Stimulated activated CD4-positive, alpha-beta T cell treated with anti-CD3 and anti-CD28 coated beads, Interleukin-4, amount 100 ng/mL, for 1 hour (primary cell): ENCODE measurements around the gene ANKRD30B.
"Not testable (repeated sequence)": the region's sequence is repeated elsewhere in the genome, so short reads cannot be mapped to it uniquely, and the experiment has no call there.

ENCODE experiments used
- DNase-seq: peaks from one replicate; pipeline ENCODE4 v3.0.0-alpha.2; 2020

Gene ANKRD30B

GRCh38 chr18:14747513-14748474, at the start of gene ANKRD30B:
TSS of gene ANKRD30B (plus strand) at chr18:14748172. CDS start at chr18:14748420, 248 bp downstream.
- DNase-seq, result no peak

DNA sequence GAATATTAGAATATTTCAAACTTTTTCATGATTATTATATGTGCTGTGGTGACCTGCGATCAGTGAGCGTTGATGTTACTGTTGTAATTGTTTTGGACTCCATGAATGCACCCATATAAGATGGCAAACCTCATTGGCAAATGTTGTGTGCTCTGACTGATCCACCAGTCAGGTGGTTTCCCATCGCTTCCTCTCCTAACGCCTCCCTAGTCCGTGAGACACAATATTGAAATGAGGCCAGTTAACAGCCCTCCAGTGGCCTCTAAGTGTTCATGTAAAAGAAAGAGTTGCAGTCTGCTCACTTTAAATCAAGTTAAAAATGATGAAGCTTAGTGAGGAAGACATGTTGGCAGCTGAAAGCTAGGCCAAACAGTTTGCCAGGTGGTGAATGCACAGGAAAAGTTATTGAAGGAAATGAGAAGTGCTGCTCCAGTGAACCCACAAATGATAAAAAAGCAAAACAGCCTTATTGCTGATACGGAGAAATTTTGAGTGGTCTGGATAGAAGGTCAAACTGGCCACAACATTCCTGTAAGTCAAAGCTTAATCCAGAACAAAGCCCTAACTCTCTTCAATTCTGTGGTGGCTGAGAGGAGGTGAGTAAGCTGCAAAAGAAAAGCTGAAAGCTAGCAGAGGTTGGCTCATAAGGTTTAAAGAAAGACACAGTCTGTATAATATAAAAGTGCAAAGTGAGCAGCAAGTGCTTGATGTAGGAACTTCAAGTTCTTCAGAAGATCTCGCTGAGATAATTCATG, 46.5 kb upstream of the ANKRD30B start:
- DNase-seq, result not testable (repeated sequence)

DNA sequence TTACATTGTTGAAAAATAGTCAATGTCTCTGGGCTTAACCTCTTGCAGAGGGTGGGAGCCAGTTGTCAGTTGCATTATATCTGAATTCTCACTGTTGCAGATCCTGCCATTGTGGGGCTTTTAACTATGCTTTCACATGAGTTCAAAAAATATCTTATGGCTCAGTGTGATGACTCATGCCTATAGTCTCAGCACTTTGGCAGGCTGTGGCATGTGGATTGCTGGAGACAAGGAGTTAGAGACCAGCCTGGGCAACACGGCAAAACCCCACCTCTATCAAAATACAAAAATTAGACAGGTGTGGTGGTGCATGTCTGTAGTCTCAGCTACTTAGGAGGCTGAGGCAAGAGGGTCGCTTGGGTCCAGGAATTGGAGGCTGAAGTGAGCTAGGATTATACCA, 38.2 kb upstream of the ANKRD30B start:
- not testable (repeated sequence) for DNase-seq

- DNase-seq, result not testable (repeated sequence)
Observed at GRCh38 chr18:14721569-14721968, 26.4 kb upstream of the ANKRD30B start.

DNA sequence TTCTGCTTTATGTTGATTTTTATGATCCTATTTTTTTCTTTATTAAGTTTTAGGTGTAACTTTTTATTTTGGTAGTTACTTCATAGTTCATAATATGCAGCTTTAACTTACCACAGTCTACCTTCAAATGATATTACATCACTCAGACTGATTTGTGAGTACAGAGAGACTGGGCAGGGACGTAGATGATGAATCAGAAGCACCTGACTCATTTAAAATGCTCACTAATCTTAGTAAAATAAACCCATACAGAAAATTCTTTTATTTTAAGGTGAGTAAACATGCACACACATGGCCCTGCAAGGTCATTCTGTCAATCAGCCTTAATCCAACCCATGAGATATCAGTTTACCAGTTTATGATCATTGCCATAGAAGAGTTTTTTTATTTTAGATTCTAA, 8.9 kb upstream of the ANKRD30B start:
- DNase-seq, result not testable (repeated sequence)

GRCh38 chr18:14746897-14747296, 1.1 kb upstream of the ANKRD30B start:
- DNase-seq, result no peak

GRCh38 chr18:14748496-14748895, 524 bp downstream of the ANKRD30B start:
- DNase-seq, result no peak

GRCh38 chr18:14763566-14763965, 15.6 kb downstream of the ANKRD30B start:
- not testable (repeated sequence) for DNase-seq

DNA sequence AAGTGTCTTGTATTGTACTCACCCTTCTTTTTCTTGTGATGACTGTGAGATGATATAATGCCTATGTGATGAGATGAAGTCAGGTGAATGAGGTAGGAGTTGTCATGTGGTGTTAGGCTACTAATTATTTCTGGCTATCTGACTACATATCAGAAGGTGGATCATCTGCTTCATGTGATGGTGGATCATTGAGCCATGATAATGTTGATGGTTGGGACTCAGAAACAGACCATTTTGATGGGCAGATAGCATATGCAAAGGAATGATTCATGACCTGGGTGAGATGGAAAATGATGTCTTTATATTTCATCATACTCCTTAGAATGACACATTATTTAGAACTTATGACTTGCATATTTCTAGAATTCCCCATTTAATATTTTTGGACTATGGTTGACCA, 19.5 kb downstream of the ANKRD30B start:
- no peak for DNase-seq

DNA sequence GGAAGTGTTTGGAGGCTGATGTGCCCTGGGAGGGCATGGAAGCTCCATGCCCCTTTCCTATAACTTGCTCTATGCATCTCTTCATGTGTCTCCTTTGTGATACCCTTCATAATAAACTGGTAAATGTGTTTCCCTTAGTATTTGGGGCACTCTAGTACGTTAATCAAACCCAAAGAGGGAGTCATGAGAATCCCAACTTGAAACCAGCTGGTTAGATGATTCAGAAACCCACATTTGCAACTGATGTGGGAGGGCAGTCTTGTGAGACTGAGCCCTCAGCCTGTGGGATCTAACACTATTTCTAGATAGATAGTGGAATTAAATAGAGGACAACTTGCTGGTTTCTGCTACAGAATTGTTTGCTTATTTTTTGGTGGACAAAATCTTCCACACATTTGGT, 20.3 kb downstream of the ANKRD30B start:
- DNase-seq, result no peak

GRCh38 chr18:14769381-14769780, 21.4 kb downstream of the ANKRD30B start:
- DNase-seq, result no peak

DNA sequence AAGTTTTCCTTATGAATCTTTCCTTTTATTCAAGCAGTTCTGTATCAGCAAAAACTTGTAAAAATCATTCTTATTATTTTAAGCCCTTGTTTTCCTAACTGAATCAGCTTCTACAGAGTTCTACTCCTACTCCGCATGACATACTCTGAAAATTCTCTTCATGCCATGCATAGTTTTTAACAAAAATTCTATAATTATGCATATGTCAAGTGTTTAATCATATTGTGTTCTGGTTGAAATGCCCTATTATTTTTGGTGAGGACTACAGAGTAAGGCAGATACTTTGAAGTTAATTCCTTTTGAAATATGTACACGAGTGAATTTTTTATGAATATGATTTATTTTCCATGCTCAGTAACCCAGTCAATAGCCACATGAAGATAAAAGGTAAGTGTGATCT, 28.8 kb downstream of the ANKRD30B start:
- DNase-seq, result no peak

DNA sequence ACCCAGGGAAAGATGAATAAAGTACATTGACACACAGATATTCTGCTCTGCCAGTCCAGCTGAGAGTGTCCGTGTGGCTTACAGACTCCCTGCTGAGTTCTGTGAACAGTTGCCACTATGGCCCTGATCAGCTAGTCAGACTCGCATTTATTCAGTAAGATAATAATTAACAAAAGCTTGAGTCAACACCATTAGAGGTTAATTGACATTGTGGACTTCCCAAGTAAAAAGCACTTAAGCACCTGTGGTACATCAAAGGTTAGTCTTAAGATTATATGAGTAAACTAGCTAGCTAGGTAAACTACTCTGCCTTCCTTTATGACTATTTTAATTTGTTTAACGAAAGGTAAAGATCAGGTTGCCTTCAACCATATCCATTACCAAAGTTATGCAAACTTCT, 33.7 kb downstream of the ANKRD30B start:
- DNase-seq, result no peak

DNA sequence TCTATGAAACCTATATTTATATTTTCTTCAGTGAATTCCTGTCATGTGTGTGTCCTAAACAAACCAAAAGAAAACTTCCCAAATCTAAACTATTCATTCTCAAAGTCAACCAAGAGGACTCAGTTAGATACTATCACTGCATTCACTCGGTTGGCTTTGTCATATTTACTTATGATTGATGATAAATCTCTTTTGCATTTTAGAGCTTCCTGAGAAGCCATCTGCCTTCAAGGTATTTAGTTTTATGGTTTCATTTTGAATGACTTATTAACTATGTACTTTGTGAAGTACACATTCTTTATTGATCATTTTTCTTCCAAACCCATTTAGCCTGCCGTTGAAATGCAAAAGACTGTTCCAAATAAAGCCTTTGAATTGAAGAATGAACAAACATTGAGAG, 36.2 kb downstream of the ANKRD30B start:
- no peak for DNase-seq

GRCh38 chr18:14796876-14797275, 48.9 kb downstream of the ANKRD30B start:
- DNase-seq, result not testable (repeated sequence)

DNA sequence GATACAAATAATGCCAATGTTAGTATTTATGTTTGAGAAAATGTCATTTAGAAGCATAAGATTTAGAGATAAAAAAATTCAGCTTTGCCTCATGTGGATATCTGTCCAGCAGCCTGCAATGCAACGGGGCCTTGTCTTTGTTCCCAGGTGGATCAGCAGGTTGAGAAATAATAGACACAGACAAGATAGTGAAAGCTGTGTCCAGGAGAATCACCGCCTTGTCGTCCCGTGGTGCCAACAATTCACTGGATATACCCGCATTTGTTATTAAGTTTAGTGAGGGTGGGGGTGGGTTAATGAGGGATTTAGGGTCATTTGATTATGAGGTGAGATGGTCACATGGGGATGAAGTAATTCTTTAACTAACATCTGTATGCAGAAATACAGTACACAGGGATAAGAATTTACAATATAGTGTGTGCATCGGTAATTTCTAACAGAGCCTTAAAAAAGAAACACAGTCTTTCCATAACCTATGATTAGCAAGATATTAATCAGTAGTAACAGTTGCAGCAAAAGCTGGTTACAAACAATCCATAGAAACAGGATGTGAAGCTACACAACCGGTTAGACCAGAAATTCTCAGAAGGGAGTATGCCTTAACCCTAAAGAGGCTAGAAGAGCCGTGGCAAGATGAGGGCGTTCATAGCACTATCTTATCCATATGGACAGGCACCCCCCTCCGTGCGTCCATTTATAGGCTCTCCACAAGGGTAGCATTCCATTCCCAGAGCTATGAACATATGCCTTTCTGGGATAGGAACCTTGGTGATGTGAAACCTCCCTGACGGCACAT, 50.2 kb downstream of the ANKRD30B start:
- not testable (repeated sequence) for DNase-seq

- not testable (repeated sequence) for DNase-seq
Observed at GRCh38 chr18:14811081-14811480, 63.1 kb downstream of the ANKRD30B start.

GRCh38 chr18:14826972-14827632, 79.1 kb downstream of the ANKRD30B start:
- DNase-seq, result not testable (repeated sequence)

- not testable (repeated sequence) for DNase-seq
Observed at GRCh38 chr18:14841607-14842006, 93.6 kb downstream of the ANKRD30B start.

GRCh38 chr18:14851533-14851932, 103.6 kb downstream of the ANKRD30B start:
- not testable (repeated sequence) for DNase-seq

- DNase-seq, result not testable (repeated sequence)
Observed at GRCh38 chr18:14855634-14856033, 107.7 kb downstream of the ANKRD30B start.

GRCh38 chr18:14856256-14856655, 108.3 kb downstream of the ANKRD30B start:
- not testable (repeated sequence) for DNase-seq
